Trophoblast cell (in vitro differentiated cells and primary cell): ENCODE data around the gene NME7. TPM values are rescaled to one million over a fixed set of nuclear protein-coding genes. Genes with fewer than 3 reads are reported as not detected.
"Not testable (repeated sequence)": the region's sequence is repeated elsewhere in the genome, so short reads cannot be mapped to it uniquely, and the experiment has no call there.

Experiments used
- DNase-seq, 2 donors: peaks; one replicate each; pipeline ENCODE4 v3.0.0-alpha.2; 2016
- H2AFZ ChIP-seq: 2 replicates; pipeline ENCODE4 v1.6.1; 2013; ENCODE audit warnings: low read length, moderate library complexity, mild to moderate bottlenecking; ENCODE audit not compliant: insufficient read depth, poor library complexity
- H2AK5ac ChIP-seq: 2 replicates; pipeline ENCODE4 v1.6.1; 2013; ENCODE audit warnings: mild to moderate bottlenecking, low read length
- H2BK120ac ChIP-seq: 2 replicates; pipeline ENCODE4 v1.6.1; 2013; ENCODE audit warnings: low read length, mild to moderate bottlenecking, moderate library complexity; ENCODE audit not compliant: insufficient read depth, poor library complexity
- H2BK12ac ChIP-seq: 2 replicates; pipeline ENCODE4 v1.6.1; 2013; ENCODE audit warnings: mild to moderate bottlenecking, low read length, moderate library complexity
- H2BK5ac ChIP-seq: 2 replicates; pipeline ENCODE4 v1.6.1; 2013; ENCODE audit warnings: low read length, low read depth, moderate library complexity, mild to moderate bottlenecking; ENCODE audit not compliant: poor library complexity
- H3K14ac ChIP-seq: 2 replicates; pipeline ENCODE4 v1.6.1; 2013; ENCODE audit warnings: mild to moderate bottlenecking, low read length
- H3K18ac ChIP-seq: 2 replicates; pipeline ENCODE4 v1.6.1; 2013; ENCODE audit warnings: mild to moderate bottlenecking, low read length
- H3K23ac ChIP-seq: 2 replicates; pipeline ENCODE4 v1.6.1; 2013; ENCODE audit warnings: low read length
- H3K27ac ChIP-seq: 2 replicates; pipeline ENCODE4 v1.5.1; 2013; ENCODE audit warnings: low read depth, mild to moderate bottlenecking, inconsistent platforms, low read length, moderate library complexity
- H3K27me3 ChIP-seq: 2 replicates; pipeline ENCODE4 v1.6.1; 2013; ENCODE audit warnings: inconsistent platforms, mild to moderate bottlenecking, low read length, moderate library complexity; ENCODE audit not compliant: insufficient read depth
- H3K36me3 ChIP-seq, 2 experiments: 1 replicate in 1 of 2; 2 replicates in 1 of 2; pipeline ENCODE4 v1.6.1; 2013; ENCODE audit warnings: low read length in 2 of 2, mild to moderate bottlenecking in 2 of 2, moderate library complexity in 1 of 2; ENCODE audit not compliant: insufficient read depth in 2 of 2, control insufficient read depth in 1 of 2
- H3K4ac ChIP-seq: 2 replicates; pipeline ENCODE4 v1.6.1; 2013; ENCODE audit warnings: low read depth, mild to moderate bottlenecking, low read length, moderate library complexity
- H3K4me1 ChIP-seq, 2 experiments: 1 replicate in 1 of 2; 2 replicates in 1 of 2; pipeline ENCODE4 v1.6.1; 2013; ENCODE audit warnings: low read length in 2 of 2, mild to moderate bottlenecking in 2 of 2, moderate library complexity in 1 of 2; ENCODE audit not compliant: insufficient read depth in 2 of 2, control insufficient read depth in 1 of 2
- H3K4me2 ChIP-seq: 2 replicates; pipeline ENCODE4 v1.6.1; 2013; ENCODE audit warnings: inconsistent platforms, mild to moderate bottlenecking, low read length, moderate library complexity
- H3K4me3 ChIP-seq: 2 replicates; pipeline ENCODE4 v1.5.1; 2013; ENCODE audit warnings: mild to moderate bottlenecking, low read depth, low read length, inconsistent platforms
- H3K79me1 ChIP-seq: one replicate; pipeline ENCODE4 v1.6.1; 2013; ENCODE audit warnings: low read length
- H3K79me2 ChIP-seq: 2 replicates; pipeline ENCODE4 v1.6.1; 2013; ENCODE audit warnings: low read length, mild to moderate bottlenecking; ENCODE audit not compliant: control insufficient read depth, insufficient read depth, poor library complexity
- H3K9ac ChIP-seq: 2 replicates; pipeline ENCODE4 v1.6.1; 2013; ENCODE audit warnings: mild to moderate bottlenecking, low read length
- H3K9me3 ChIP-seq: 2 replicates; pipeline ENCODE4 v1.6.1; 2013; ENCODE audit warnings: low read depth, mild to moderate bottlenecking, control low read depth, inconsistent platforms, low read length; ENCODE audit not compliant: insufficient read depth
- H4K12ac ChIP-seq: 2 replicates; pipeline ENCODE4 v1.6.1; 2013; ENCODE audit warnings: low read depth, mild to moderate bottlenecking, low read length, moderate library complexity
- H4K8ac ChIP-seq: 2 replicates; pipeline ENCODE4 v1.6.1; 2013; ENCODE audit warnings: low read depth, mild to moderate bottlenecking, low read length, moderate library complexity
- H4K91ac ChIP-seq: one replicate; pipeline ENCODE4 v1.6.1; 2013; ENCODE audit warnings: low read depth, mild to moderate bottlenecking, low read length, moderate library complexity
- WGBS: extraction: QIAGEN DNeasy Blood & Tissue Kit; methylation state at CpG from one replicate; pipeline ENCODE4 v1.1.7; 2013; ENCODE audit warnings: missing lambda C conversion rate; ENCODE audit not compliant: insufficient read length, insufficient coverage; ENCODE audit errors: extremely low coverage; 5-methylcytosine and 5-hydroxymethylcytosine counted together
- polyA plus RNA-seq: library from polyadenylated mRNA; stranded (reverse); fragments of 200-250 nt; gene quantifications from 2 replicates; pipeline ENCODE4 v1.2.3, GENCODE V29; 2013

NME7 gene, protein sequence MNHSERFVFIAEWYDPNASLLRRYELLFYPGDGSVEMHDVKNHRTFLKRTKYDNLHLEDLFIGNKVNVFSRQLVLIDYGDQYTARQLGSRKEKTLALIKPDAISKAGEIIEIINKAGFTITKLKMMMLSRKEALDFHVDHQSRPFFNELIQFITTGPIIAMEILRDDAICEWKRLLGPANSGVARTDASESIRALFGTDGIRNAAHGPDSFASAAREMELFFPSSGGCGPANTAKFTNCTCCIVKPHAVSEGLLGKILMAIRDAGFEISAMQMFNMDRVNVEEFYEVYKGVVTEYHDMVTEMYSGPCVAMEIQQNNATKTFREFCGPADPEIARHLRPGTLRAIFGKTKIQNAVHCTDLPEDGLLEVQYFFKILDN
- polyA plus RNA-seq = 27.1 and 30.6 TPM in 2 replicates

- H4K12ac ChIP-seq = no peak within 1 kb of the TSS
- H2BK12ac ChIP-seq = no peak within 1 kb of the TSS
- H3K18ac ChIP-seq = no peak within 1 kb of the TSS
- H3K9ac ChIP-seq = peak within 1 kb of the TSS; percentile 83
- H2BK120ac ChIP-seq = peak within 1 kb of the TSS; percentile 13
- peak within 1 kb of the TSS; percentile 66 for H4K8ac ChIP-seq
- H3K27ac ChIP-seq = peak within 1 kb of the TSS; percentile 57
- peak within 1 kb of the TSS; percentile 96 for H2AFZ ChIP-seq
- H3K4me3 ChIP-seq = peak within 1 kb of the TSS; percentile 85
- H3K79me2 ChIP-seq = no peaks in the 10 kb centered on the region
- H3K14ac ChIP-seq = peak within 1 kb of the TSS; percentile 39
- H3K23ac ChIP-seq = no peak within 1 kb of the TSS
- no peak within 1 kb of the TSS for H2AK5ac ChIP-seq
- peaks cover 3% of the 10 kb centered on the region for H3K79me1 ChIP-seq
- peak within 1 kb of the TSS; percentile 39 for H4K91ac ChIP-seq
- peaks cover 2 to 4% of the 10 kb centered on the region in 2 experiments for H3K4me1 ChIP-seq
- no peaks in the 10 kb centered on the region for H3K9me3 ChIP-seq
- WGBS = no CpG with 5 or more reads among the region's 37 CpGs
- H3K4ac ChIP-seq = no peak within 1 kb of the TSS
- H2BK5ac ChIP-seq = peak within 1 kb of the TSS; percentile 18
- peaks cover 2 to 4% of the 10 kb centered on the region in 2 experiments for H3K36me3 ChIP-seq
- no peaks in the 10 kb centered on the region for H3K27me3 ChIP-seq
- DNase-seq = peak; percentile 99 to 100
- H3K4me2 ChIP-seq = peak within 1 kb of the TSS; percentile 98
These were observed at the start of gene NME7, which contains the start of gene BLZF1 for GRCh38 chr1:169367686-169368405. NME7 (minus strand) TSS chr1:169367797; CDS start chr1:169367710, 87 bp downstream. BLZF1 (plus strand) TSS chr1:169368195; CDS start chr1:169369523, 1,328 bp downstream.

- H4K91ac ChIP-seq = no peak overlapping the region
- peak in 1 of 2 donors; percentile 3 for DNase-seq
- no peak overlapping the region for H2AFZ ChIP-seq
- no peak overlapping the region for H2BK5ac ChIP-seq
- H4K8ac ChIP-seq = no peak overlapping the region
- no peaks in the 10 kb centered on the region for H3K79me2 ChIP-seq
- no peak overlapping the region for H3K4me2 ChIP-seq
- H3K18ac ChIP-seq = no peak overlapping the region
- no peak overlapping the region for H3K9ac ChIP-seq
- H3K23ac ChIP-seq = no peak overlapping the region
- no peak overlapping the region for H3K27ac ChIP-seq
- H3K79me1 ChIP-seq = no peaks in the 10 kb centered on the region
- H2AK5ac ChIP-seq = no peak overlapping the region
- no peaks in the 10 kb centered on the region for H3K27me3 ChIP-seq
- H4K12ac ChIP-seq = no peak overlapping the region
- no peak overlapping the region for H2BK120ac ChIP-seq
- no peak overlapping the region for H3K4me3 ChIP-seq
- no CpG with 5 or more reads among the region's 2 CpGs for WGBS
- no peak overlapping the region for H2BK12ac ChIP-seq
- H3K36me3 ChIP-seq = no peaks in the 10 kb centered on the region
- H3K4me1 ChIP-seq = no peaks in the 10 kb centered on the region
- no peak overlapping the region for H3K14ac ChIP-seq
- no peaks in the 10 kb centered on the region for H3K9me3 ChIP-seq
- no peak overlapping the region for H3K4ac ChIP-seq
These were observed 47.4 kb upstream of the NME7 start for GRCh38 chr1:169414952-169415351.

- not testable (repeated sequence) for DNase-seq, H4K8ac ChIP-seq, H3K4me1 ChIP-seq, H3K14ac ChIP-seq, H2AK5ac ChIP-seq, H3K4me2 ChIP-seq, H3K4ac ChIP-seq, H3K23ac ChIP-seq, H3K9me3 ChIP-seq, H3K4me3 ChIP-seq, H3K79me1 ChIP-seq, H4K91ac ChIP-seq, H3K27ac ChIP-seq, H3K9ac ChIP-seq, H2AFZ ChIP-seq, H2BK12ac ChIP-seq, H3K18ac ChIP-seq, H3K79me2 ChIP-seq, H4K12ac ChIP-seq, H3K36me3 ChIP-seq, H2BK120ac ChIP-seq, H2BK5ac ChIP-seq, H3K27me3 ChIP-seq
- no CpG with 5 or more reads among the region's 5 CpGs for WGBS
These were observed 40.7 kb upstream of the NME7 start for GRCh38 chr1:169408340-169408739.

DNA sequence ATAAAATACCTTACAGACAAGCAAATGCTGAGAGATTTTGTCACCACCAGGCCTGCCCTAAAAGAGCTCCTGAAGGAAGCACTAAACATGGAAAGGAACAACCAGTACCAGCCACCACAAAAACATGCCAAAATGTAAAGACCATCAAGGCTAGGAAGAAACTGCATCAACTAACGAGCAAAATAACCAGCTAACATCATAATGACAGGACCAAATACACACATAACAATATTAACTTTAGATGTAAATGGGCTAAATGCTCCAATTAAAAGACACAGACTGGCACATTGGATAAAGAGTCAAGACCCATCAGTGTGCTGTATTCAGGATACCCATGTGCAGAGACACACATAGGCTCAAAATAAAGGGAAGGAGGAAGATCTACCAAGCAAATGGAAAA is 35.0 kb upstream of the NME7 start:
- H3K9ac ChIP-seq, H4K8ac ChIP-seq, H3K79me1 ChIP-seq, H3K4me2 ChIP-seq, H3K9me3 ChIP-seq, H4K91ac ChIP-seq, H3K27ac ChIP-seq, DNase-seq, H4K12ac ChIP-seq, H3K27me3 ChIP-seq, H3K4me3 ChIP-seq, H2BK12ac ChIP-seq, H3K4ac ChIP-seq, H3K23ac ChIP-seq, H3K18ac ChIP-seq, H3K36me3 ChIP-seq, H3K4me1 ChIP-seq, H2BK5ac ChIP-seq, H2AK5ac ChIP-seq, H2BK120ac ChIP-seq, H2AFZ ChIP-seq, H3K14ac ChIP-seq, H3K79me2 ChIP-seq: not testable (repeated sequence)
- WGBS = no CpG with 5 or more reads among the region's 1 CpG
